ENCODE results near the gene MIEF1. TPM values are rescaled to one million over a fixed set of nuclear protein-coding genes. Genes with fewer than 3 reads are reported as not detected.
A peak's percentile ranks its signal among the peaks of the same experiment; 100 is the strongest.

Gene MIEF1
- total and polyA plus RNA-seq, 2 experiments from 2014 or later = 13.2 to 40.1 TPM

- Mint-ChIP-seq H3K27ac (no peak overlapping the region), H3K9me3 (no peaks in the 10 kb centered on the region), H3K27me3 (ENCODE audit: insufficient read depth, low read depth, poor library complexity) (peaks cover 28% of the 10 kb centered on the region), H3K4me3 (no peak overlapping the region), H3K36me3 (ENCODE audit: low read depth) (no peaks in the 10 kb centered on the region), H3K4me1 (peaks cover 37% of the 10 kb centered on the region)
- H3F3A ChIP-seq (replicated peaks; ENCODE audit: low read depth) = peaks cover 10% of the 10 kb centered on the region; the same call in 1 of the 2 replicates
- peak overlapping the region; percentile 49; the same call in 1 of the 2 replicates for H3K4me2 ChIP-seq
- DNase-seq (ENCODE audit: low spot score) = no peak
- H3K4me1 ChIP-seq (ENCODE audit: insufficient read depth) = peaks cover 34% of the 10 kb centered on the region
- no peaks in the 10 kb centered on the region for H3K79me2 ChIP-seq (replicated peaks; ENCODE audit: insufficient read depth)
- no peaks in the 10 kb centered on the region for H4K20me1 ChIP-seq (replicated peaks; ENCODE audit: insufficient read depth)
- no peak overlapping the region for H3K27ac ChIP-seq (ENCODE audit: low read depth)
- no peak for ATAC-seq
- H3K9me2 ChIP-seq (ENCODE audit: insufficient read depth) = no peaks in the 10 kb centered on the region
- H3K4me3 ChIP-seq = no peak overlapping the region
- no peaks in the 10 kb centered on the region for H3K36me3 ChIP-seq (ENCODE audit: insufficient read depth)
- TF ChIP-seq, protein P1, sequence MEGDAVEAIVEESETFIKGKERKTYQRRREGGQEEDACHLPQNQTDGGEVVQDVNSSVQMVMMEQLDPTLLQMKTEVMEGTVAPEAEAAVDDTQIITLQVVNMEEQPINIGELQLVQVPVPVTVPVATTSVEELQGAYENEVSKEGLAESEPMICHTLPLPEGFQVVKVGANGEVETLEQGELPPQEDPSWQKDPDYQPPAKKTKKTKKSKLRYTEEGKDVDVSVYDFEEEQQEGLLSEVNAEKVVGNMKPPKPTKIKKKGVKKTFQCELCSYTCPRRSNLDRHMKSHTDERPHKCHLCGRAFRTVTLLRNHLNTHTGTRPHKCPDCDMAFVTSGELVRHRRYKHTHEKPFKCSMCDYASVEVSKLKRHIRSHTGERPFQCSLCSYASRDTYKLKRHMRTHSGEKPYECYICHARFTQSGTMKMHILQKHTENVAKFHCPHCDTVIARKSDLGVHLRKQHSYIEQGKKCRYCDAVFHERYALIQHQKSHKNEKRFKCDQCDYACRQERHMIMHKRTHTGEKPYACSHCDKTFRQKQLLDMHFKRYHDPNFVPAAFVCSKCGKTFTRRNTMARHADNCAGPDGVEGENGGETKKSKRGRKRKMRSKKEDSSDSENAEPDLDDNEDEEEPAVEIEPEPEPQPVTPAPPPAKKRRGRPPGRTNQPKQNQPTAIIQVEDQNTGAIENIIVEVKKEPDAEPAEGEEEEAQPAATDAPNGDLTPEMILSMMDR (conservative IDR thresholded peaks at IDR 0.05; ENCODE audit: low read depth in 2 of 2) = no peak
- TF ChIP-seq ZNF114 (CRISPR knock-in tag; IDR thresholded peaks at IDR 0.05) (no peak), EZH2phosphoT487 (IDR thresholded peaks at IDR 0.05; ENCODE audit: unreplicated experiment) (no peak), POLR2AphosphoS5 (IDR thresholded peaks at IDR 0.05; ENCODE audit: low read depth) (no peak), STAT1 (IDR thresholded peaks at IDR 0.05; ENCODE audit: unreplicated experiment) (no peak), CREB1 (CRISPR knock-in tag; IDR thresholded peaks at IDR 0.05; ENCODE audit: low read depth) (no peak), ZNF331 (CRISPR knock-in tag; IDR thresholded peaks at IDR 0.05; ENCODE audit: low read depth) (no peak), REST (IDR thresholded peaks at IDR 0.05; ENCODE audit: unreplicated experiment) (no peak), EZH2 (IDR thresholded peaks at IDR 0.05; ENCODE audit: low read depth, unreplicated experiment) (no peak), JUNB (IDR thresholded peaks at IDR 0.05; ENCODE audit: unreplicated experiment) (no peak), NANOG (IDR thresholded peaks at IDR 0.05; ENCODE audit: borderline replicate concordance) (no peak)
- TF ChIP-seq, protein P2, sequence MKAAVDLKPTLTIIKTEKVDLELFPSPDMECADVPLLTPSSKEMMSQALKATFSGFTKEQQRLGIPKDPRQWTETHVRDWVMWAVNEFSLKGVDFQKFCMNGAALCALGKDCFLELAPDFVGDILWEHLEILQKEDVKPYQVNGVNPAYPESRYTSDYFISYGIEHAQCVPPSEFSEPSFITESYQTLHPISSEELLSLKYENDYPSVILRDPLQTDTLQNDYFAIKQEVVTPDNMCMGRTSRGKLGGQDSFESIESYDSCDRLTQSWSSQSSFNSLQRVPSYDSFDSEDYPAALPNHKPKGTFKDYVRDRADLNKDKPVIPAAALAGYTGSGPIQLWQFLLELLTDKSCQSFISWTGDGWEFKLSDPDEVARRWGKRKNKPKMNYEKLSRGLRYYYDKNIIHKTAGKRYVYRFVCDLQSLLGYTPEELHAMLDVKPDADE (IDR thresholded peaks at IDR 0.05) = no peak
- TF ChIP-seq, protein P3, sequence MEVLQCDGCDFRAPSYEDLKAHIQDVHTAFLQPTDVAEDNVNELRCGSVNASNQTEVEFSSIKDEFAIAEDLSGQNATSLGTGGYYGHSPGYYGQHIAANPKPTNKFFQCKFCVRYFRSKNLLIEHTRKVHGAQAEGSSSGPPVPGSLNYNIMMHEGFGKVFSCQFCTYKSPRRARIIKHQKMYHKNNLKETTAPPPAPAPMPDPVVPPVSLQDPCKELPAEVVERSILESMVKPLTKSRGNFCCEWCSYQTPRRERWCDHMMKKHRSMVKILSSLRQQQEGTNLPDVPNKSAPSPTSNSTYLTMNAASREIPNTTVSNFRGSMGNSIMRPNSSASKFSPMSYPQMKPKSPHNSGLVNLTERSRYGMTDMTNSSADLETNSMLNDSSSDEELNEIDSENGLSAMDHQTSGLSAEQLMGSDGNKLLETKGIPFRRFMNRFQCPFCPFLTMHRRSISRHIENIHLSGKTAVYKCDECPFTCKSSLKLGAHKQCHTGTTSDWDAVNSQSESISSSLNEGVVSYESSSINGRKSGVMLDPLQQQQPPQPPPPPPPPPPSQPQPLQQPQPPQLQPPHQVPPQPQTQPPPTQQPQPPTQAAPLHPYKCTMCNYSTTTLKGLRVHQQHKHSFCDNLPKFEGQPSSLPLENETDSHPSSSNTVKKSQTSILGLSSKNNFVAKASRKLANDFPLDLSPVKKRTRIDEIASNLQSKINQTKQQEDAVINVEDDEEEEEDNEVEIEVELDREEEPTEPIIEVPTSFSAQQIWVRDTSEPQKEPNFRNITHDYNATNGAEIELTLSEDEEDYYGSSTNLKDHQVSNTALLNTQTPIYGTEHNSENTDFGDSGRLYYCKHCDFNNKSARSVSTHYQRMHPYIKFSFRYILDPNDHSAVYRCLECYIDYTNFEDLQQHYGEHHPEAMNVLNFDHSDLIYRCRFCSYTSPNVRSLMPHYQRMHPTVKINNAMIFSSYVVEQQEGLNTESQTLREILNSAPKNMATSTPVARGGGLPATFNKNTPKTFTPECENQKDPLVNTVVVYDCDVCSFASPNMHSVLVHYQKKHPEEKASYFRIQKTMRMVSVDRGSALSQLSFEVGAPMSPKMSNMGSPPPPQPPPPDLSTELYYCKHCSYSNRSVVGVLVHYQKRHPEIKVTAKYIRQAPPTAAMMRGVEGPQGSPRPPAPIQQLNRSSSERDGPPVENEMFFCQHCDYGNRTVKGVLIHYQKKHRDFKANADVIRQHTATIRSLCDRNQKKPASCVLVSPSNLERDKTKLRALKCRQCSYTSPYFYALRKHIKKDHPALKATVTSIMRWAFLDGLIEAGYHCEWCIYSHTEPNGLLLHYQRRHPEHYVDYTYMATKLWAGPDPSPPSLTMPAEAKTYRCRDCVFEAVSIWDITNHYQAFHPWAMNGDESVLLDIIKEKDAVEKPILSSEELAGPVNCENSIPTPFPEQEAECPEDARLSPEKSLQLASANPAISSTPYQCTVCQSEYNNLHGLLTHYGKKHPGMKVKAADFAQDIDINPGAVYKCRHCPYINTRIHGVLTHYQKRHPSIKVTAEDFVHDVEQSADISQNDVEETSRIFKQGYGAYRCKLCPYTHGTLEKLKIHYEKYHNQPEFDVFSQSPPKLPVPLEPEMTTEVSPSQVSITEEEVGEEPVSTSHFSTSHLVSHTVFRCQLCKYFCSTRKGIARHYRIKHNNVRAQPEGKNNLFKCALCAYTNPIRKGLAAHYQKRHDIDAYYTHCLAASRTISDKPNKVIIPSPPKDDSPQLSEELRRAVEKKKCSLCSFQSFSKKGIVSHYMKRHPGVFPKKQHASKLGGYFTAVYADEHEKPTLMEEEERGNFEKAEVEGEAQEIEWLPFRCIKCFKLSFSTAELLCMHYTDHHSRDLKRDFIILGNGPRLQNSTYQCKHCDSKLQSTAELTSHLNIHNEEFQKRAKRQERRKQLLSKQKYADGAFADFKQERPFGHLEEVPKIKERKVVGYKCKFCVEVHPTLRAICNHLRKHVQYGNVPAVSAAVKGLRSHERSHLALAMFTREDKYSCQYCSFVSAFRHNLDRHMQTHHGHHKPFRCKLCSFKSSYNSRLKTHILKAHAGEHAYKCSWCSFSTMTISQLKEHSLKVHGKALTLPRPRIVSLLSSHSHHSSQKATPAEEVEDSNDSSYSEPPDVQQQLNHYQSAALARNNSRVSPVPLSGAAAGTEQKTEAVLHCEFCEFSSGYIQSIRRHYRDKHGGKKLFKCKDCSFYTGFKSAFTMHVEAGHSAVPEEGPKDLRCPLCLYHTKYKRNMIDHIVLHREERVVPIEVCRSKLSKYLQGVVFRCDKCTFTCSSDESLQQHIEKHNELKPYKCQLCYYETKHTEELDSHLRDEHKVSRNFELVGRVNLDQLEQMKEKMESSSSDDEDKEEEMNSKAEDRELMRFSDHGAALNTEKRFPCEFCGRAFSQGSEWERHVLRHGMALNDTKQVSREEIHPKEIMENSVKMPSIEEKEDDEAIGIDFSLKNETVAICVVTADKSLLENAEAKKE (CRISPR knock-in tag; IDR thresholded peaks at IDR 0.05) = no peak
- peak overlapping the region; percentile 14; the same call in 1 of the 2 replicates for H2AFZ ChIP-seq
- H3K27me3 ChIP-seq (ENCODE audit: insufficient read depth) = no peaks in the 10 kb centered on the region
Observed at GRCh38 chr22:39537975-39538374, 35.9 kb downstream of the MIEF1 start.

All from GM23338 (cell line).